HepG2 (cell line): ENCODE measurements around the gene IGDCC3. TPM values are rescaled to one million over a fixed set of nuclear protein-coding genes. Genes with fewer than 3 reads are reported as not detected.

Experiments
- ATF4 ChIP-seq, 2 experiments: fragments of 450-650 bp in 1 of 2; sonication (generic) in 1 of 2; formaldehyde crosslinking; IDR thresholded peaks; 2 replicates each; pipeline versions ENCODE4 v1.5.0 to v1.8.0; 2020 to 2022; ENCODE audit warnings: mild to moderate bottlenecking in 1 of 2, missing genetic modification reagents in 1 of 2
- GTF3A ChIP-seq: sonication (generic); formaldehyde crosslinking; conservative IDR thresholded peaks from 2 replicates; pipeline ENCODE4 v1.4.0; 2020; ENCODE audit warnings: mild to moderate bottlenecking, missing genetic modification reagents
- HCFC1 ChIP-seq: fragments of 150-350 bp; IDR thresholded peaks from 2 replicates; pipeline ENCODE4 v1.6.1; 2014; ENCODE audit warnings: low read depth, low read length
- LCORL ChIP-seq, 2 experiments: fragments of 450-650 bp in 1 of 2; sonication (generic) in 1 of 2; formaldehyde crosslinking in 1 of 2; IDR thresholded peaks; 2 replicates each; pipeline versions ENCODE4 v1.5.0 to v1.6.1; 2017 to 2020; ENCODE audit warnings: antibody characterized with exemption in 1 of 2, missing genetic modification reagents in 1 of 2
- RAD21 ChIP-seq: fragments of 450-650 bp; formaldehyde crosslinking; IDR thresholded peaks from 2 replicates; pipeline ENCODE4 v1.5.0; 2020; ENCODE audit warnings: mild to moderate bottlenecking
- REL ChIP-seq: sonication (generic); formaldehyde crosslinking; conservative IDR thresholded peaks from 2 replicates; pipeline ENCODE4 v1.8.0; 2022; ENCODE audit warnings: mild to moderate bottlenecking, missing genetic modification reagents, moderate library complexity
- SAP130 ChIP-seq: IDR thresholded peaks from 2 replicates; pipeline ENCODE4 v1.6.1; 2016; ENCODE audit warnings: low read depth
- SIN3B ChIP-seq: fragments of 150-350 bp; IDR thresholded peaks from 2 replicates; pipeline ENCODE4 v1.6.1; 2014; ENCODE audit warnings: low read length
- SP1 ChIP-seq, 2 experiments: fragments of 450-650 bp in 1 of 2; sonication (generic) in 1 of 2; formaldehyde crosslinking in 1 of 2; IDR thresholded peaks; 2 replicates each; pipeline versions ENCODE4 v1.4.0 to v1.6.1; 2016 to 2020; ENCODE audit warnings: missing genetic modification reagents in 1 of 2
- SP5 ChIP-seq: IDR thresholded peaks from 2 replicates; pipeline ENCODE4 v1.6.1; 2016; ENCODE audit warnings: low read depth, borderline replicate concordance
- TCF7 ChIP-seq: sonication (generic); IDR thresholded peaks from 2 replicates; pipeline ENCODE4 v1.6.1; 2016; ENCODE audit warnings: antibody characterized with exemption, low read depth
- TOPORS ChIP-seq: sonication (generic); formaldehyde crosslinking; IDR thresholded peaks from 2 replicates; pipeline ENCODE4 v1.8.0; 2023; ENCODE audit warnings: mild to moderate bottlenecking, missing genetic modification reagents
- ZBTB34 ChIP-seq: sonication (generic); formaldehyde crosslinking; IDR thresholded peaks from 2 replicates; pipeline ENCODE4 v1.8.0; 2022; ENCODE audit warnings: mild to moderate bottlenecking, missing genetic modification reagents
- ZNF512B ChIP-seq: sonication (generic); formaldehyde crosslinking; IDR thresholded peaks from 2 replicates; pipeline ENCODE4 v1.5.1; 2020; ENCODE audit warnings: missing genetic modification reagents, mild to moderate bottlenecking, borderline replicate concordance
- ZNF687 ChIP-seq: sonication (generic); formaldehyde crosslinking; IDR thresholded peaks from 2 replicates; pipeline ENCODE4 v1.5.1; 2020; ENCODE audit warnings: mild to moderate bottlenecking, missing genetic modification reagents, moderate library complexity
- polyA plus RNA-seq, 8 experiments: library from polyadenylated mRNA; depleted of rRNA in 3 of 8; stranded (reverse) in 7 of 8; unstranded in 1 of 8; fragments of >200 nt; fragmentation: Illumina TruSeq in 4 of 8; extraction: Trizol in 4 of 8; gene quantifications; 2 replicates each; pipeline versions ENCODE4 v1.2.1 to v1.2.3, GENCODE V29; 2011 to 2016; ENCODE audit warnings: low read depth in 4 of 8, missing spikeins in 1 of 8, mixed read lengths in 1 of 8; ENCODE audit not compliant: insufficient read depth in 1 of 8
- total RNA-seq, 5 experiments: library from RNA; depleted of rRNA; stranded (reverse); fragments of >200 nt; fragmentation: Illumina TruSeq; extraction: Trizol; gene quantifications; 2 replicates each; pipeline ENCODE4 v1.2.3, GENCODE V29; 2016; ENCODE audit warnings: low read depth in 1 of 5

IGDCC3 gene
- total and polyA plus RNA-seq, 2 of the 13 experiments (the other 11 are each of a cell fraction or from before 2014, with no cell fraction given), result 30.1 to 51.8 TPM

GRCh38 chr15:65384895-65385869, 7.4 kb upstream of the IGDCC3 start (continued):
- 0 out of 2 replicates have a peak, but pooled peaks have one; percentile 30 for TF ChIP-seq ZNF512B (CRISPR knock-in tag)
- no peak for TF ChIP-seq TOPORS
- TF ChIP-seq SIN3B, result peak; percentile 11; the same call in 1 of the 2 replicates
- TF ChIP-seq GTF3A (CRISPR knock-in tag), result peak; percentile 70; the same call in 1 of the 2 replicates
- no peak for TF ChIP-seq SP1 (IDR thresholded peaks at IDR 0.05)
- no peak for TF ChIP-seq SP1 (CRISPR knock-in tag; IDR thresholded peaks at IDR 0.05)
- TF ChIP-seq HCFC1, result no peak
- TF ChIP-seq RAD21 (CRISPR knock-in tag), result peak; percentile 96
- no peak for TF ChIP-seq LCORL (IDR thresholded peaks at IDR 0.05)
- TF ChIP-seq LCORL (CRISPR knock-in tag; IDR thresholded peaks at IDR 0.05), result peak; percentile 89
- peak; percentile 79 for TF ChIP-seq SAP130 (CRISPR knock-in tag)
- TF ChIP-seq ATF4 (CRISPR knock-in tag; IDR thresholded peaks at IDR 0.05), result no peak
- TF ChIP-seq TCF7, result no peak
- TF ChIP-seq SP5 (CRISPR knock-in tag), result peak; percentile 11; the same call in 1 of the 2 replicates
- TF ChIP-seq ZBTB34 (CRISPR knock-in tag), result peak; percentile 9; the same call in 1 of the 2 replicates
- TF ChIP-seq REL (CRISPR knock-in tag), result 0 out of 2 replicates have a peak, but pooled peaks have one; percentile 41
- peak; percentile 94 for TF ChIP-seq ZNF687 (CRISPR knock-in tag)
